DMS53 (cell line): ENCODE measurements around the gene LMBRD1.
A peak's percentile ranks its signal among the peaks of the same experiment; 100 is the strongest.
"Not testable (repeated sequence)": the region's sequence is repeated elsewhere in the genome, so short reads cannot be mapped to it uniquely, and the experiment has no call there.

Experiments
- DNase-seq: peaks from one replicate; lab custom pipeline; 2025; lab: John Stamatoyannopoulos, UW

The LMBRD1 gene

GRCh38 chr6:69796073-69796641 lies 653 bp downstream of the LMBRD1 start:
- DNase-seq: peak; percentile 96

DNA sequence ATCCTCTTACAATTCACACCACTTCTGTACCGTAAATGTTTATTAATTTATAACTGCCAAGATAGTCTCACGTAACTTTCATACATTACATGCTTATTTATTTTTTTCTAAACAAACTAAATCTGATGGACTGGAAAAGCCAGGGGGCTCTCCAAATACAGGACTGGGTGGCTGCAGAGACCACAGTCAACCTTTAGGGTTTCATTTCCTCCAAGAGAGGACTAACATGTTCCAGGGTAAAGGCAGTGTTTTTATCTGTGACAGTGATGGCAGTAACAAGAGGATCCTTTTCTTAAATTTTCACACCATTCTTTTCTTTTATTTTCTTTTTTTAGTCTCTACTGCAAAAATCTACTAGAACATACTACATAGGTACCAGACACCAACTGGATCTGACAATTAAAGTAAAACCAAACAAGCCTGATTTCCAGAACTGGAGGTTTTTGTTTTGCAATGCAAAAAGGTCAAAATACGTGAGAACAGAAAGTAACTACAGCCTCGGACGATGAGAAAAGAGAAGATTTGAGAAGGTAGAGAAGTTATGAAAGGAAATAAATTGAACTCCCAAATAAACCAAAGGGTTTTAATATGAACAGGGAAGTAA lies 1.2 kb downstream of the LMBRD1 start:
- peak; percentile 36 for DNase-seq

DNA sequence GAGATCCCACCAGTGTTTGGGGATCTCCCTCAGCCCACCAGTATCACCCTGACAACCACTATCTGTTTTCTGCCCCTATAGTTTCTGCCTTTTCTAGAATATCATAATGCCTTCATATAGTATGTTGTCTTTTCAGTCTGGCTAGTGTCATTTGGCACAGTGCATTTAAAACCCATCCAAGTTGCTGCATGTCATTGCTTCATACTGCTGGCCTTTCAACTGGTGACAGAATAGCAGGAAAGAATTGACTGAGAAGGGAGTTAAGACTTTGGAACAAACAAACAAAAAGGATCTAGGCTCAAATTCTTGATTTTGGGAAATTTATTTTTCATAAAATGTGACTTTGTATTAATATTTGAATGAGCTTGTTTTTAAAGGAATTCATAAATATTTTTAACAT lies 4.5 kb downstream of the LMBRD1 start:
- DNase-seq: no peak

DNA sequence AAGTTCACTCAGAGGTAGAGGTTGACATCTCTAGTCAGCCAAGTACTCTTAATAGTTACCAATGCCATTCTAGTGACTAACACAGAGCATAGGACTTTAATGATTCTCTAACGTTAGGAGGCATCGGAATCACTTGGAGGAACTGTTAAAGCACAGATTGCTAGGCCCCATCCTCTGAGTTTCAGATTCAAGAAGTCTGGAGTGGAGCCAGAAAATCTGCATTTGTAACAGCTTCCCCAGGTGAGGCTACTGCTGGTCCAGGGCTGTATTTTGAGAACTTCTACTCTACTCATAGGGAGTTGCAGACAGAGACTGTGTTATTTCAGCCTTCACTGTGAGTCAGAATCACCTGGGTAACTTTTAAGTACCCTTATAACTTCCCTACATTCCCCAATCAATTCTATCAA lies 5.7 kb downstream of the LMBRD1 start:
- no peak for DNase-seq

- no peak for DNase-seq
Observed at GRCh38 chr6:69790629-69791028, 6.2 kb downstream of the LMBRD1 start.

DNA sequence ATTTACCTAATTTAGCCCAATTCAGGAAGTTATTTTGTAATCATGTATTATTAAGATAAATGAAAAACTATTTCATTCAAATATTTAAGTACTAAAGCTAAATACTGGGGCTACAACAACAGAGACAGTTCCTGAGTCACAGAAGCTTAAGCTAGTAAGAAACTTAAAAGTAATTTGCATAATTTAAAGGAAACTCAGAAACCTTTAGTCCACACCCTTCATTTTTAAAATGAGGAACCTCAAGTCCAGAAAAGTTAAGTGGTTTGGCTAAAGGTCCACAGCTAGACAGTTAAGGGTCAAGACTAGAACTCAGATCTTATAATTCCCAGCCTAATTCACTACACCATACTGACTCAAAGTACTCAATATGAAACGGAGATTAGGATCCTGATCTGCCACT lies 7.2 kb downstream of the LMBRD1 start:
- no peak for DNase-seq

DNA sequence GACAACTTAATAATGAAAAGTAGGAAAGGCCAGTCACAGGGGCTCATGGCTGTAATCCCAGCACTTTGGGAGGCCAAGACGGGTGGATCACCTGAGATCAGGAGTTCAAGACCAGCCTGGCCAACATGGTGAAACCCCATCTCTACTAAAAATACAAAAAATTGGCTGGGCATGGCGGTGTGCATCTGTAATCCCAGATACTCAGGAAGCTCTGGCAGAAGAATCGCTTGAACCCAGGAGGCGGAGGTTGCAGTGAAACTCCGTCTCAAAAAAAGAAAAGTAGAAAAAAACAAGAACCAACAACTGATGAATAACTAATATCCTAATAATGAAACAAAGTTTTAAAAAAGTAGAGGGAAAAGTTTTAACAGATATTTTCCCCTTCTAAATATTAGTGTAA lies 9.4 kb downstream of the LMBRD1 start:
- not testable (repeated sequence) for DNase-seq

- DNase-seq: no peak
Observed at GRCh38 chr6:69785697-69786096, 11.1 kb downstream of the LMBRD1 start.

GRCh38 chr6:69784595-69785377 lies 12.0 kb downstream of the LMBRD1 start:
- no peak for DNase-seq

DNA sequence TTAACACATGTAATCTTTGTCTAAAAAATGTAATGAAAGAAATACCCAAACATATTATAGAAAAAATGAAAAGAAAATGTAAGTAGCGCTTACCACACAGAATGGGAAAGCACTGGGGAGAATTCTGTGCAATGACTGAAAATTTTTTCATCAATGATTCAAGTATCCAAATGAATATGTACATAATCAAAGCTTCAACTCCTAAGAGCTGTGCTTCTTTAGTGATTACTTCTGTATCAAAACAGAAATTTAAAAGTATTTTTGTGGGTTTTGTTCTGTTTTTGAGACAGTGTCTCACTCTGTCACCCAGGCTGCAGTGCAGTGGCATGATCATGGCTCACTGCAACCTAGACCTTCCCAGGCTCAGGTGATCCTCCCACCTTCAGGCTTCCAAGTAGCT lies 13.7 kb downstream of the LMBRD1 start:
- DNase-seq: no peak

DNA sequence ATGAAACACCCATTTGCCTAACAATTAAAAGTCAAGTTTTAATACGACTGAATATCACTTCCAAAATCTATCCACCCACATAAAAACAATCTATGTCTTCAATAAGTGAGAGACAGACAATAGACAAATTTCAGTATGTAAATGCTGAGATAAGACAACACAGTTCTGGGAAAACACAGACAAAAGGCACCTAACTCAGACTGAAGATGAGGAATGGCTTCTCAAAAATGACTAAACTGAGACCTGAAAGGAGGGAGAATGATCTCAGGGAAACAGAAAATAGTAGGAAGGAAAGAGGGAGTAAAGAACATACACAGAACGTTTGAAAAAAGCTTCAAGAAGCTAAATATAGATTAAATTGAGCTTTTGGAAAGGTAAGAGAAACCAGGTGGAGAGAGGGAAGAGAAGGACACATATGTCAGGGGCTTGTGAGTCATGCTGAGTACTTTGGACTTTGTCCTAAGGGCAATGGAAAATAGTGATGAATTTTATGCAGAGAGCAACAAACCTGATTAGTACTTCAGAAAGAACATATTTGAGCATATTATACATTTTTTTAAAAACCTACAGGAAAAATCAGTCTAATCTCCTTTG lies 16.1 kb downstream of the LMBRD1 start:
- peak; percentile 95 for DNase-seq

- peak; percentile 59 for DNase-seq
Observed at GRCh38 chr6:69775941-69776340, 20.9 kb downstream of the LMBRD1 start.

GRCh38 chr6:69775585-69775849 lies 21.3 kb downstream of the LMBRD1 start:
- DNase-seq: no peak

DNA sequence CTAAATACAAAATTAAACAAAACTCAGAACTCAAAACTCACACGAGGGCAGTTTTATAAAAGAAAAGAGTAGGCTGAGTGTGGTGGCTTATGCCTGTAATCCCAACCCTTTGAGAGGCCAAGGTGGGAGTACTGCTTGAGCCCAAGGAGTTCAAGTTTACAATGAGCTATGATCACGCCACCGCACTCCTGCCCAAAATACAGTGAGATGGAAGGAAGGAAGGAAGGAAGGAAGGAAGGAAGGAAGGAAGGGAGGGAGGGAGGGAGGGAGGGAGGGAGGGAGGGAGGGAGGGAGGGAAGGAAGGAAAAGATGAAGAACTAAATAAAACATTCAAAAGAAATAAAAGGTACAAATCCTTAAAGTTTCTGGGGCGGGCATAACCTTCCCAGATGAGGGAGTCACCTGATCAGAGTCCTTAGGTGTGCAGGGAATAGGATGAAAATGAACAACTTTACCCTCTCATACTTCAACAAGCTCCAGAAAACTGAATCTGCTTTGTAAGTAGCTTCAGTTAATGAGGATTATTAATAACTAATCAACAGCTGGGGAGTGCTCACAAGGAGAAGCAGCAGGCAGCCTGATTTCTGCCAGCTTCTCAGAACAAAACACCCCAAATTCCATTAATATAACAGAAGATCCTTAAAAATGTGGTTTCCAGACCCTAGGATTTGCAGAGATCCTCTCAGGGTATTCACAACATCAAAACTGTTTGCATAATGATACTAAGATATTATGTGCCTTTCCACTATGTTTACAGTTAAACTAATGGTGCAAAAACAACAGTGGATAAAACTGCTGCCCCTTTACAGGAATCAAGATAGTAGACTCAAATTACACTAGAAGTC lies 21.8 kb downstream of the LMBRD1 start:
- no peak for DNase-seq

- DNase-seq: no peak
Observed at GRCh38 chr6:69771158-69771906, 25.5 kb downstream of the LMBRD1 start.

- DNase-seq: peak; percentile 12
Observed at GRCh38 chr6:69768664-69769063, 28.1 kb downstream of the LMBRD1 start.

- no peak for DNase-seq
Observed at GRCh38 chr6:69763763-69764162, 33.0 kb downstream of the LMBRD1 start.

- no peak for DNase-seq
Observed at GRCh38 chr6:69761853-69762252, 35.0 kb downstream of the LMBRD1 start.

DNA sequence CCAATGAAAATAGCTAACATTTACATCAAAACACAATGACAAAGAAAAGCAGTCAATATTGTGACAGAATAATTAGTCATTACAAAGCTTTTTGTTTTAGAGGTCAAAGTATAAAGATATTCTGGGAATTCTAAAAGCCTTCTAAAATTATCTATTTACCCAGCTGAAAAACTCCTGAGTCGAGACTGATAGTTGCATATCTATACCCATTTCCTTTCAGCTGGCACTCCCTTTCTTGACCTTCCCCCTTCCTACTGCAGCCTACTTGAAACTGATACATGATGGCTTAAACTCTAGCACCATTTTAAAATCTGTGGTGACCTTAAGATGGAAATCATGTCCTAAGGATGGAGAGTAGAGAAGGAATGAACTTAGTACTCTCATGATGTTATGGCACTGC lies 38.6 kb downstream of the LMBRD1 start:
- DNase-seq: no peak

DNA sequence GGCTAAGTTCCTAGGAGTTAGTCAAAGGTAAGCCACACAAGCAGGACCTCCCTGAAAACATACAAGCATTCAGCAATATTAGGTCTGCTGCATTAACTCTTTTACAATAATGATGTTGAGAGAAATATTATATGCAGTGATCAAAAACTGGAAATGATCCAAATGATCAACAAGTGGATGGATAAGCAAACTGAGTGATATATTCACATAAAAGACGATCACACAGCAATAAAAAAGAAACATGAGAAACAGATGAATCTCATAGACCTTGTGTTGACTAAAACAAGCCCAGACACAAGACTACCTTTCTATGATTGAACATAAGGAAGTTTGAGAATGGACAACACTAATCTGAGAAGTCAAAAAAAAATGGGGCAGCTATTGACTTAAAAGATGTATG lies 39.9 kb downstream of the LMBRD1 start:
- no peak for DNase-seq

GRCh38 chr6:69756366-69756765 lies 40.4 kb downstream of the LMBRD1 start:
- DNase-seq: no peak

DNA sequence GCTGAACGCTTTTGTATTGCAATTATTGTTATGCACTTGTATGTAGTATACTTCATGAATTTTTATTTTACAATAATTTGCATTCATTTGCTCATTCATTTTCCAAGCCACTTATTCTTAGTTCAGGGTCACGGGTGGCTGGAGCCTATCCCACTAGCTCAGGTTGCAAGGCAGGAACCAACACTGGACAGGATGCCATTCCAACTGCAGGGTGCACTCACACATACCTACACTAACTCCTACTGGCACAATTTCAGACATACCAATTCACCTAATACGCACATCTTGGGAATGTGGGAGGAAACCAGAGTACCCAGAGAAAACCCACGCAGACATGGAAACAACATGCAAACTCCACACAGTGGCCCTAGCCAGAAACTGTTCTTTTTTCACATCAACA lies 61.8 kb downstream of the LMBRD1 start:
- no peak for DNase-seq
